ENCODE results near the gene ZNF772.

GRCh38 chr19:57436417-57436816, 40.9 kb downstream of the ZNF772 start:
- TF ChIP-seq POLR2AphosphoS5 (IDR thresholded peaks at IDR 0.05): no peak
- no peak for TF ChIP-seq CTCF (IDR thresholded peaks at IDR 0.05)
- no peak for TF ChIP-seq EP300 (IDR thresholded peaks at IDR 0.05)
